ENCODE results near the gene FBF1. TPM values are rescaled to one million over a fixed set of nuclear protein-coding genes. Genes with fewer than 3 reads are reported as not detected.

FBF1 gene
- total RNA-seq, 1 experiment from 2014 or later, result 15.2 TPM

- Histone ChIP-seq H3K27me3 (no peaks in the 10 kb centered on the region), H3K4me3 (no peak overlapping the region), H3K9me3 (no peaks in the 10 kb centered on the region), H3K36me3 (peaks cover 21% of the 10 kb centered on the region)
- DNase-seq, result no peak
Observed at GRCh38 chr17:75906143-75906884, 34.5 kb downstream of the FBF1 start.

- Histone ChIP-seq H3K4me3 (peak within 1 kb of the TSS; percentile 91), H3K36me3 (peaks cover 35% of the 10 kb centered on the region), H3K9me3 (no peaks in the 10 kb centered on the region), H3K27me3 (no peaks in the 10 kb centered on the region)
- peak; percentile 97 for DNase-seq
Observed at GRCh38 chr17:75904749-75905521, 35.9 kb downstream of the FBF1 start, which contains the start of gene MRPL38. MRPL38 (minus strand) TSS chr17:75904884; CDS start chr17:75904875, 9 bp downstream.

GRCh38 chr17:75902406-75902805, 38.4 kb downstream of the FBF1 start:
- no peaks in the 10 kb centered on the region for H3K27me3 ChIP-seq
- no peak for DNase-seq
- no peak overlapping the region for H3K4me3 ChIP-seq
- no peaks in the 10 kb centered on the region for H3K9me3 ChIP-seq
- H3K36me3 ChIP-seq, result peaks cover 58% of the 10 kb centered on the region

- Histone ChIP-seq H3K36me3 (peaks cover 60% of the 10 kb centered on the region), H3K4me3 (no peak overlapping the region), H3K9me3 (no peaks in the 10 kb centered on the region), H3K27me3 (no peaks in the 10 kb centered on the region)
- no peak for DNase-seq
Observed at GRCh38 chr17:75901727-75902126, 39.1 kb downstream of the FBF1 start.

GRCh38 chr17:75900691-75901533, 39.9 kb downstream of the FBF1 start:
- Histone ChIP-seq H3K27me3 (no peaks in the 10 kb centered on the region), H3K4me3 (no peak overlapping the region), H3K36me3 (peaks cover 62% of the 10 kb centered on the region), H3K9me3 (no peaks in the 10 kb centered on the region)
- DNase-seq, result no peak

- Histone ChIP-seq H3K27me3 (no peaks in the 10 kb centered on the region), H3K9me3 (no peaks in the 10 kb centered on the region), H3K36me3 (peaks cover 69% of the 10 kb centered on the region), H3K4me3 (no peak overlapping the region)
- no peak for DNase-seq
Observed at GRCh38 chr17:75899767-75900468, 40.9 kb downstream of the FBF1 start.

GRCh38 chr17:75899353-75899752, 41.5 kb downstream of the FBF1 start:
- H3K27me3 ChIP-seq, result no peaks in the 10 kb centered on the region
- no peak overlapping the region for H3K4me3 ChIP-seq
- DNase-seq, result no peak
- H3K9me3 ChIP-seq, result no peaks in the 10 kb centered on the region
- peaks cover 73% of the 10 kb centered on the region for H3K36me3 ChIP-seq

- Histone ChIP-seq H3K4me3 (no peak overlapping the region), H3K36me3 (peaks cover 70% of the 10 kb centered on the region), H3K9me3 (no peaks in the 10 kb centered on the region), H3K27me3 (no peaks in the 10 kb centered on the region)
- no peak for DNase-seq
Observed at GRCh38 chr17:75898791-75899190, 42.1 kb downstream of the FBF1 start.

GRCh38 chr17:75898065-75898464, 42.8 kb downstream of the FBF1 start:
- no peak overlapping the region for H3K4me3 ChIP-seq
- DNase-seq, result no peak
- no peaks in the 10 kb centered on the region for H3K27me3 ChIP-seq
- no peaks in the 10 kb centered on the region for H3K9me3 ChIP-seq
- peaks cover 75% of the 10 kb centered on the region for H3K36me3 ChIP-seq

- Histone ChIP-seq H3K36me3 (peaks cover 74% of the 10 kb centered on the region), H3K9me3 (no peaks in the 10 kb centered on the region)
- DNase-seq, result no peak
Observed at GRCh38 chr17:75897160-75898019, 43.5 kb downstream of the FBF1 start.

GRCh38 chr17:75896415-75897159, 44.3 kb downstream of the FBF1 start, which contains the start of gene TRIM65:
TRIM65 (minus strand) TSS chr17:75896951; CDS start chr17:75896937, 14 bp downstream.
- peak; percentile 85 for DNase-seq
- H3K9me3 ChIP-seq, result no peaks in the 10 kb centered on the region
- H3K27me3 ChIP-seq, result no peaks in the 10 kb centered on the region
- H3K36me3 ChIP-seq, result peaks cover 69% of the 10 kb centered on the region
- H3K4me3 ChIP-seq, result peak within 1 kb of the TSS; percentile 92

More at GRCh38 chr17:75897160-75898019, 43.5 kb downstream of the FBF1 start:
- H3K27me3 ChIP-seq, result no peaks in the 10 kb centered on the region
- peak overlapping the region; percentile 92 for H3K4me3 ChIP-seq

GRCh38 chr17:75895370-75896155, 45.3 kb downstream of the FBF1 start:
- DNase-seq, result peak; percentile 45
- Histone ChIP-seq H3K4me3 (peak overlapping the region; percentile 92), H3K36me3 (peaks cover 67% of the 10 kb centered on the region), H3K9me3 (no peaks in the 10 kb centered on the region), H3K27me3 (no peaks in the 10 kb centered on the region)

GRCh38 chr17:75894049-75894733, 46.7 kb downstream of the FBF1 start:
- no peaks in the 10 kb centered on the region for H3K27me3 ChIP-seq
- no peak overlapping the region for H3K4me3 ChIP-seq
- H3K9me3 ChIP-seq, result no peaks in the 10 kb centered on the region
- peaks cover 66% of the 10 kb centered on the region for H3K36me3 ChIP-seq
- DNase-seq, result no peak
